HG02623 (cell line): ENCODE results near the gene FDXACB1.

ENCODE experiments used
- ATAC-seq: cut with Tn5 transposase; IDR thresholded peaks from one replicate; pipeline ENCODE4 v1.9.1; 2021; ENCODE audit warnings: moderate library complexity; ENCODE audit not compliant: unreplicated experiment

The FDXACB1 gene, protein sequence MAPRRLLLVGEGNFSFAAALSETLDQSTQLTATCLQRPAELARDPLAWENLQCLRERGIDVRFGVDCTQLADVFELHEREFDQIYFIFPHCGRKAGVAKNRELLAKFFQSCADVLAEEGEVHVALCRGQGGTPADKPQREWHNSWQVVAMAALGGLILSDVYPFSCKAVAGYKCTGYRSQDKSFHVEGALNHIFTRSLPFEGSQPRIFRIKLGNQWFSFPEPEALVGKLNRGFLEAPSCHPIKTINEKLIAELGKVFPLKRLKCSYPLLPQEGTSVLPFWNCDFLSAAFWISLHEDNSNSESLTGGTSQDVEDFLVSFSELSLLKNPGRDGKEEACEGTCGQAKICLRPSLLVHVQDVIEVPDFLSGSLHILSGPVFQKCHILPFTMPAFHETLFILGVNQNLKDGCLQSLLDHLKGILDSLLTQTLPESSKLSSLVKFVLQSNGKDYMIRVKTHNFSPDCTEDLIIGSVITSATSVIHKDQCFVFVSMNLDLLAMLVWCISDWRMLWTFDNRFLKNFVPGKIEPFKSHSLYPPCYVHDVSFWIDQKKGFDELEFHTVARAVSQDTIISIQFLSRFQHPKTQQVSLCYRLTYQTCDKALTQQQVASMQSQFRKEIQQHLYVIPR

DNA sequence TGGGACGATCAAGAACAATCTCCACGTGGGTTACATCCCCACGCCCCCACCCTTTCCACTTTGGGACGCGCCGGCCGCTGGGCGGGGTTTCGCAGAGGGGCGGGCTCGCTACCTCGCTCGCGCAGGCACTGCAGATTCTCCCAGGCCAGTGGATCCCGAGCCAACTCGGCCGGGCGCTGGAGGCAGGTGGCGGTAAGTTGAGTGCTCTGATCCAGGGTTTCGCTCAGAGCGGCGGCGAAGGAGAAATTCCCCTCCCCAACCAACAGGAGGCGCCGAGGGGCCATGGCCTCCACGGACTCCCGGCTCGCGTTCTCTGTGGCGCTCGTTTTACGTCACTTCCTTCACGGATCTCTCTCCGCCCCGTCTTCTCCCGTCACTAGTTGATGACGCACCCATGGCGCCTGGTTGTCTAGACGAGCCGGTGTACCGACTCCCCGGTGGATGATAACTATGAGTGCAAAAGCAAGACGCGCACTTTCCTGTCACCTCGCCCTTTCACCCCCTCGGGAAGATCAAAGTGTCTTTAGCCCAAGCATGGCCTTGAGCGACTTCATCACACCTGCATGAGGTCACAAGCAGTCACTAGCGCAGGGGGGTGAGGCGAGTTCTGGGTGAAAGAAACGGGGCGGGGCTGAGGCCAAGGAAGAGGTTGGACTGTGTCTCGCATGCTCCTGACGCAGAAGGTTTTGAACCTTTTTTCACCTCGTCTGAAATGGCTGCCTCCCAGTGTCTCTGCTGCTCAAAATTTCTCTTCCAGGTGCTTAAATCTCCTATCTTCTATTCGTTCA, at the start of gene FDXACB1, which contains the start of gene CFAP68:
Gene FDXACB1, minus strand, starts transcription at position 317 of the 788 bp plus-strand sequence. Its CDS starts 33 bp downstream, at position 284.
Gene CFAP68, plus strand, starts transcription at position 693 of the 788 bp plus-strand sequence. Its CDS starts 20 bp downstream, at position 713.
- peak; percentile 90 for ATAC-seq

DNA sequence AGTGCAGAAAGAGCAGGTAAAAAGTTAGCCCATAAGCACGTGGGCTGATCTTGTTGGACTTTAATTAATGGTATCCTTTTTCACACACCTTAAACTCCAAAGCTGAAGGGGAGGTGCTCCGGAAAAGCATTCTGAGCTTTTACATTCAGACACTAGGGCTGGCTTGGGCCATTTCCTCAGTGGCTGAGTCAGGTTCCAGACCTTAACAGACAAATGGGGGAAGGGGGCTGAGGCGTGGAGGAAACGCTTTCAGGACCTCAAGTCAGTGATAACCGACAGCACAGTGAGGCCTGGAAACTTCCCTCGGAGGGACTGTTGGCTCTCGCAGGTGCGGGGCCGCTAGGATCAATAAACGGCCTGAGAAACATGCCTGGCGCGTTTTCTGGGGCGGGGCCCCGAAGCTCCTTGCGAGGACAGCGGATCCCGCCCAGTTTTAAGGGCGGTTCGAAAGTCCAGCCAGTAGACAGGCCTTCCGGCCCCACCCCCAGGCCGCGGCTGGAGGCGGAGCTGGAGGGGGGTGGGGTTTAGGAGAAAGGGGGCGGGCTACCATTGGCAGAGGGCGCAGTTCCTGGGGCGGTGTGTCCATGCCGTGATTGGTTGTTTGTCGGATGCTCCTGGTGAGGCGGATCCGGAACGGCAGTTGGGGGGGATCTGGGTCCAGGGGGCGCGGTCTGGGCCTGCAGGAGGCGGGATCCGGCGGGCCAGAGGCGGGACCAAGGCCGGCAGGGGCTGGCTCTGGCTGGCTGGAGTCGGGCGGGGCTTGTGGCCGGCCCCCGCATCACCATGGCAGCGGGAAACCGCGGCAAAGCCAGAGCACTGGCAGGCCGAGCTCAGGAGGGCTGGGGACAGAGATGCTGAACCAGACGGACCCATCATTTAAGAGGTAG, 47.8 kb upstream of the FDXACB1 start:
- peak; percentile 89 for ATAC-seq

DNA sequence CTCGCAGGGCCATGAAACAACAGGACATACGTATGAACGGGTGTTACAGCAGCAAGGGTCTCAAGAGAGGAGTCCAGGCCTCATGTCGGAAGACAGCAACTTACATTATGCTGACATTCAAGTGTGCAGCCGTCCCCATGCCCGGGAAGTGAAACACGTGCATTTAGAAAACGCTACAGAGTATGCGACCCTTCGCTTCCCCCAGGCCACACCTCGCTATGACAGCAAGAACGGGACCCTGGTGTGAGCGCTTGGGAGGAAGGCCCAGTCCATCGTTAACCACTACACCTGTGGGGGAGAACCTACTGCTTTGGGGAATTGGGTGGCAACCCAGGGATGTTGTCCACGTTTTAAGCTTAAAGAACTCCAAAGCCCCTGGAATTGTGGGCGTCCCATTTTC, 47.0 kb upstream of the FDXACB1 start:
- ATAC-seq, result no peak

DNA sequence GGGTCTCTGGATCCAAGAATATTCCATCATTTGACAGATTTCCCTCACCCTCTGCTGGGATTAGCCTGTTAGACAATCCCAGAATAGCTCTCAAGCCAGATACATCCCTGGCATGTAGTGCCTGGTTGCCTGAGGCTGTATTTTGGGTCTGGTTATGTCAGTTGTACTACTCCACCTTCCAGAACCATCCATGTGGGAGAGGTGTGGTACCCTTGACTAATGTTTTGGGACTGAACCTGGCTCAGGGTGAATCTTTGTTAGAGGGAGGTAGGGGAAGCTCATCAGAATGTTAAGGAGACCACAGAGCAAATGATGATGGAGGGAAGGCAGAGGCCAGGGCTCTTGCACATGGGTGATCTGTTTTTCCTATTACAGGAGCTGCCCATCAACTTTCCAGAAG, 45.0 kb upstream of the FDXACB1 start:
- ATAC-seq, result no peak

DNA sequence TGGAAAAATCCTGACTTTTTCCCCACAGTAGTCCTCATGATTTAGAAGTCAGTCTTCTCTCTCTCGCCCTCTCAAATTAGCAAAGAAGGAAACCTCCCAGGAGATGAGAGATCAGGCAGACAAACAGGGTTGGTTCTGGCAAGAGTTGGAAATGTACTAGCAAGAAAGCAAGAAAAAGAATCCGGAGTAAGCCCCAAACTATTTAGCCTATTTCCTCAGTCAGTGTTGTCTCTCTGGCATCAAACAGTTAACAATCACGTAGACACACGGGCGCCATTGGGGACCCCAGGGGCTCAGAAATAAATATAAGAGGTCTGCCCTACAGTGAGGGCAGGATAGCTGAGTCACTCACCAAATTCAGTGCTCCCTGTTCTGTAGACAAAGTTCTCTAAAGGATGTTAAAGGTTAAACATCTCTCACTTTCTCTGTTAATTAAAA, 44.4 kb upstream of the FDXACB1 start:
- ATAC-seq, result no peak

DNA sequence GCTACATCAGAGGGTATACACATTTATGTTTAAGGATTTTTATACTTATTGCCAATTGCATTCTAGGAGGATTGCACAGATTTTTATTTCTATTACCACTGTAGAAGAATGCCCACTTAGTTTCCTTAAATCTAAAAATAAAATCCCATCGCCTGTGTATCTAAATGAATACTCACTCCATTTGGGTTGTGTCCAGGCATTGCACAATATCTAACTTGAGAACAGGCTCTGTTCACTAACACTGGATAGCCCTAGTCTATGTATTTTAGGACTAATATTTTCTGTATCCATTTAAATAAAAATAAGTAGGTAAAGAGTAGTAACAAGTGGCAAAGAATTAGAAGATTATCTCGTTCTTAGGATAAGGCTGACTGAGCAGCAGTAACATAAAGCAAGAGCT, 43.8 kb upstream of the FDXACB1 start:
- no peak for ATAC-seq

DNA sequence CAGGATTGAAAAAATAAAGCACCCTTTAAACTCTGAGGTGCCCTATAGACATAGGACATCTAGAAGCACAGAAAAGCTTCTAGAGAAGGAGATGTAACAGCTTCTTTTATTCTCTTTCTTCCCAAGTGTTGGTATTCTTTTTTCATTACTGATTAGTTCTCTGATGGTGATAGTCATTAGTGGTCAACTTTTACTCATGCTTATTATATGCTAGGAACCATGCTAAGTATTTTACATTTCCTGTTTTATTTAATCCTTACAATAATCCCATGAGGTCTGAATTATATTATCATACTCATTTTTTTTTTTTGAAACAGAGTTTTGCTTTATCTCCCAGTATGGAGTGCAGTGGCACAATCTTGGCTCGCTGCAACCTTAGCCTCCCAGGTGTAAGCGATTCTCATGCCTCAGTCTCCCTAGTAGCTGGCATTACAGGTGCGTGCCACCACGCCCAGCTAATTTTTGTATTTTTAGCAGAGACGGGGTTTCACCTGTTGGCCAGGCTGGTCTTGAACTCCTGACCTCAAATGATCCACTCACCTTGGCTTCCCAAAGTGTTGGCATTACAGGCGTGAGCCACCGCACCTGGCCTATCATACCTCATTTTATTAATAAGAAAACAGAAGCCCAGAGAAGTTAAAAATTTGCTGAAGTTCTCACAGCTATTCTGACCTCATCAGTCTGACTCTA, 42.7 kb upstream of the FDXACB1 start:
- ATAC-seq, result no peak

DNA sequence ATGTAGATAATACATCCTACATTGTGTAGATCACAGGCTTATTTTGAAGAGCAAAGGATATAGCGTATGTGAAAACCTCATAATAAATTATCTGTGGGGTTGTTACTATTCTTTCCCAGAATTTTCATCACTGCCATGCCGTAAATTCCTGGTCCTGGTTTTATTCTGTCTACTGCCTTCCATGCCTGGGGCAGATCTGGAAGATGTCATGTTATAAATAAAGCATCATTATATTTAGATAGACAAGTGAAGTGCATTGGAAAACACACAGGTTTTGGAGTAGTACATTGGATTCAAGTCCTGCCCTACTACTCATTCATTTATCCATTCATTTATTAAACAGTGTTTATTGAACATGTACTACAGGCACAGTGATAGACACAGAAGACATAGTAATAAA, 41.9 kb upstream of the FDXACB1 start:
- no peak for ATAC-seq

DNA sequence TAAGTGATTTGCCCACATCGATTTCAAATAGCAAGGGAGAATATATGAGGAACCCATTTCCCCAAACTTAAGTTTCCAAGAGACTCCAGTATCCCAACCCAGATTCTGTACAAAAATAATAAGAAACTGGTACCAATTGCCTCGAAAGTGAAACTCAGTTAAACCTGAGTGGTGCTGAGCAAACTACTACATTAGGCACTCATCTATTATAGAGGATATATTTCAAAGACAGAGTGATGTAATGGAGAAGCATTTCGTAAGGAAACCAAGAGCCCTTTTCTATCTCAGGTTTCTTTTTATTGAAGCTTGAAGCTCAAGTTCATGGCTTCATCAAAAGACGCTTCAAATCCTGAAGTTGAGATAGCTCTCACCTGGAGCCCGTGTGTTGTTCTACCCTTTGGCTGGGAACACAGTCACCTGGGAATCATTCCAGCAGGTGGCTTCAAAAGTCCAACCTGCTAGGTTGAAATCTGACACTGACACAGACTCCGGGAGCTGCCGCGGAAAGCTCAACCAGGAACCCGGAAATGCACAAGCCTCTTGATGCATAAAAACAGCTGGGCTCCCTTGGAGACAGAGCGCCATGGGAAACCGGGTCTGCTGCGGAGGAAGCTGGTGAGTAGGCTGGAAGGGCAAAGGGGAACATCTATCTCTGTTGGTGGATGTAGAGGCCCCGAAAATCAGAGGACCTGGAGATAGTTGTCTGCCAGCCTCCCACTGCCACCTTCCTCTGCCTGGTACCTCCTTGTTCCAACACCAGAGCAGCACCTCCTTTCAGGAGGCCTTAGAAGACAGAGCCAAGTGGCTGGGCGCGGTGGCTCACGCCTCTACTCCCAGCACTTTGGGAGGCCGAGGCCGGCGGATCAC, 39.7 kb upstream of the FDXACB1 start, which contains the start of gene C11orf52:
Gene C11orf52, plus strand, starts transcription at position 524 of the 867 bp plus-strand sequence. Its CDS starts 60 bp downstream, at position 584.
- ATAC-seq, result no peak

DNA sequence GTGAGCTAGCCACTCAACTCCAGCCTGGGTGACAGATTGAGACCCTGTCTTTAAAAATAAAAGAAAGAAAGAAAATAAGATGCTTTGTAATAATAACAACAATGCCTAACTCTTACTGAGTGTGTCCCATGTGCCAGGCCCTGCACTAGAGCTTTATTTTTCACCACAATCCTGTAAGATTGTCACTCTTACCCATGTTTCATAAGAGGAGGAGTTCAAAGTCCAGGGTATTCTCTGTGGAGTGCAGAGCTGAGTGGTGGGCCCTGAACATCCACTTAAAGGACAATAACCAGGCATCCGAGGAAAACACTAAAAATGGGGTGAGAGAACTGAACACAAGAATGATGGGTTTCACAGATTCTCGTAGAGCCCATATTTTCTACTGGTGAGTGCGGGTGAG, 38.8 kb upstream of the FDXACB1 start:
- ATAC-seq, result no peak

DNA sequence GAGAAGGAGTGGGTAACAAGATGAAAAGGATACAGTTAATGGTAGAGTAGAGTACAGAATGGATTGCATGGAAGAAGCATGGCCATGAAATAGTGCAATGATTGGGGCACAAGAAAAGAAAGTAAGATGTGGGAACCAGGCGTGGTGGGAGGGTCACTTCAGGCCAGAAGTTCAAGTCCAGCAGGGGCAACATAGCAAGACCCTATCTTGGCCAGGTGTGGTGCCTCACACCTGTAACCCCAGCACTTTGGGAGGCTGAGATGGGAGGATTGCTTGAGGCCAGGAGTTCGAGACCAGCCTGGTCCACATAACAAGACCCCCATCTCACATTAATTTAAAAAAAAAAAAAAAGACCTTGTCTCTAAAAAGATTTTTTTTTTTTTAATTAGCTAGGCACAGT, 38.3 kb upstream of the FDXACB1 start:
- no peak for ATAC-seq

DNA sequence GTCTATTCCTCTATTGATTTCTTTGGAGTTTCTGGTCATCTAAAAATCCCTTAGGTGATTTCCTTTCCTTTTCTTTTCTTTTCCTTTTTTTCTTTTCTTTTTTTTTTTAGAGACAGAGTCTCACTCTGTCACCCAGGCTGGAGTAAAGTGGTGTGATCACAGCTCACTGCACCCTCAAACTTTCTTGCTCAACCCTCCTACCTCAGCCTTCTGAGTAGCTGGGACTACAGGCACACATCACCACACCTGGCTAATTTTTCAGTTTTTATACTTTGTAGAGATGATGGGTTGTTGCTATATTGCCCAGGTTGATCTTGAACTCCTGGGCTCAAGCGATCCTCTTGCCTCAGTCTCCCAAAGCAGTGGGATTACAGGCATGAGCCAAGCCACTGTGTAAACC, 37.8 kb upstream of the FDXACB1 start:
- ATAC-seq, result no peak

DNA sequence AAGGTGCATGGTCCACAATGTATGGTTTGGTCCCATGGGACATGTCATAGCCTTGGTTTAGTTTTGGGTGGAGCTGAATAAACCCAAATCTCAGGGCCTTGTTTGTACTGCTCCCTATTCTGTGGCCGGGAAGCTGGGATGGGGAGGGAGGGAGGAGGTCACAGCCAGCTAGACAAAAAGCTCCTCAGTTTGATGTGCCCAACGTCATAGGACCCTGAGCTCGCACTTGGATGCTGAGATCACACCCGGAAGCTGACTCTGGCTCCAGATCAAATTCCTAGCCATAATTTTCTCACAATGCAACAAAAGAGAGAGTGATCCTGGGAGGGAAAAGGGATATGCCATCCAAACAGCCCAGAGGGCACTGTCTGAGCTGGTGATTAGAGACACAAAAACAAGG, 35.0 kb upstream of the FDXACB1 start:
- ATAC-seq, result no peak

DNA sequence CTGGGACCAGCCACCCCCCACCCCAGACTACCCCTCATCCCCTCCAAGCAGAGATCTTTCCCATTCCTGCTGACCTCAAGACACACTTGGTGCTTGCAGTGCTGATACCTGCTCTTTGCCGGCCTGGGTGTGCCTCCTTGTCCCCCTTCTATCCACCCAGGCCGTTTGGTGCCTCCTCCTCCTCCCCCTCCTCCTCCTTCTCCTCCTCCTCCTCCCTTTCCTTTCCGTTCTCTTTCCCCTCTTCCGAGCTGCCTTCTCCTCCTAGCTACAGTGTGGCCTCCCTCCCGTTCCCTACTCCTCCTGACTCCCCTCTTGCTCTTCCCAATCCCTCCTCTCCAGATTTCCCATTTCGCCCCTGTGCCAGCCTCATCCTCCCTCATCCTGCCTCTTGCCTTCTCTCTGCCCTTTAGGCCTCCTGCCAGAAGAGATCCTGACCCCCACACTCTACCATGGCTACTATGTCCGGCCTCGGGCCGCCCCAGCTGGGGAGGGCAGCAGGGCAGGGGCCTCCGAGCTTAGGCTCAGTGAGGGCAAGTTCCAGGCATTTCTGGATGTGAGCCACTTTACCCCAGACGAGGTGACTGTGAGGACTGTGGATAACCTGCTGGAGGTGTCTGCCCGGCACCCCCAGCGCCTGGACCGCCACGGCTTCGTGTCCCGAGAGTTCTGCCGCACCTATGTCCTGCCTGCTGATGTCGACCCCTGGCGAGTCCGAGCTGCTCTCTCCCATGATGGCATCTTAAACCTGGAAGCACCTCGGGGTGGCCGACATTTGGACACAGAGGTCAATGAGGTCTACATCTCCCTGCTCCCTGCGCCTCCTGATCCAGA, 34.3 kb upstream of the FDXACB1 start:
- ATAC-seq, result no peak

DNA sequence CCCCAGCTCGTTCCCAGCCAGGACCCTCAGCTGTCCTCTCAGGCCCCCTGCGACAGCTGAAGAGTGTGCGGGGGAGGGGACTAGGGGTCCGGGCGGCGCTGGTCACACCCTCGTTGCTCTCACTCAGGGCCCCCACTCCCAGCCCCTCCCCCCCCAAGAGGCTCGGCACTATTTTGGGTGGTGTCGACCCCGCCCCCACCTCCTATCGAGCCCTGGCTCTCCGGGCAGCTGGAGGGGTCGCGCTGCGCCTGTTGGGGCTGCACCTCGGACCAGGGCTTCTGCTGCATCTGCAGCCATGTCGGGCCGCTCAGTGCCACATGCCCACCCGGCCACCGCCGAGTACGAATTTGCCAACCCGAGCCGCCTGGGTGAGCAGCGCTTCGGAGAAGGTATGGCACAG, 33.6 kb upstream of the FDXACB1 start, which contains the start of gene HSPB2:
Gene HSPB2, plus strand, starts transcription at position 200 of the 400 bp plus-strand sequence. Its CDS starts 96 bp downstream, at position 296.
- no peak for ATAC-seq

DNA sequence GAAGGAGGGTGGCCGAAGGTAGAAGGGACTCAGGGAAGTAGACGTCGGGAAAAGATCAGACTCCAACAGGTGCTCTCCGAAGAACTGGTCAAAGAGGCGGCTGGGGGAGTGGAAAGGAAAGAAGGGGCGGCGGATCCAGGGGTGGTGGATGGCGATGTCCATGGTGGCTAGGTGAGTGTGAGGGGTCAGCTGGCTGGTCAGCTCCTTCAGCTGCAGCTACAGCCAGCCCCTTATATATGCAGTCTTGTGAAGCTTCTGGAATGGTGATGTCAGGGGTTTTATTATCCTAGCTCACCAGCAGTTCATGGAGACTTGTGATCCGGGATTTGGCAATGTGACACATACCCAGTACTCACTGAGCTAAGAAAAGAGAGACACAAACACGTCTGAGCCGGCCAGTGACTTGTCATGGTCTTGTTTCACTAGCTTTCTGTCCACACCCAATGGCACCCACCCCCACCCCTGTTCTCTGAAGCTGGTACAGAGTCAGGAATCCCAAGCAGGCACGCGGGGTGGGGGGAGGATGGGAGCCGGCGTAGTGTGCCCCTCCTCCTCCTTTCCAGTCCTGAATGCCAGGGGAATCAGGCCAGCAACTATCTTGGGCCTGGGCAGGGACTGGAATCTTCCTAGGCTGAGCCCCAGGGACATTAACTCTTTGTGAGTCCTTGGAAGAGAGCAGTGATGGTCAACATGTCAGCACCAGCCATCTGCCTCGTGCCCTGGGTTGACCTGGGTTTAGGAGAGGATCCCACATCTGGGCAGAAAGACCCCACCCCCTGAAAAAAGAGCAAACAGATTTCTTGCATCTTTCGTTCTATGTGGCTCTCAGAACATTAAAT, 32.8 kb upstream of the FDXACB1 start, which contains the start of gene CRYAB:
Gene CRYAB, minus strand, starts transcription at position 208 of the 839 bp plus-strand sequence. Its CDS starts 46 bp downstream, at position 162.
- ATAC-seq, result no peak
